HG02981 (cell line): Measurements from ENCODE around the gene SHISA6.

Experiments used
- ATAC-seq: cut with Tn5 transposase; IDR thresholded peaks from one replicate; pipeline ENCODE4 v1.9.1; 2021; ENCODE audit warnings: mild to moderate bottlenecking, moderate library complexity; ENCODE audit not compliant: unreplicated experiment

SHISA6 gene

DNA sequence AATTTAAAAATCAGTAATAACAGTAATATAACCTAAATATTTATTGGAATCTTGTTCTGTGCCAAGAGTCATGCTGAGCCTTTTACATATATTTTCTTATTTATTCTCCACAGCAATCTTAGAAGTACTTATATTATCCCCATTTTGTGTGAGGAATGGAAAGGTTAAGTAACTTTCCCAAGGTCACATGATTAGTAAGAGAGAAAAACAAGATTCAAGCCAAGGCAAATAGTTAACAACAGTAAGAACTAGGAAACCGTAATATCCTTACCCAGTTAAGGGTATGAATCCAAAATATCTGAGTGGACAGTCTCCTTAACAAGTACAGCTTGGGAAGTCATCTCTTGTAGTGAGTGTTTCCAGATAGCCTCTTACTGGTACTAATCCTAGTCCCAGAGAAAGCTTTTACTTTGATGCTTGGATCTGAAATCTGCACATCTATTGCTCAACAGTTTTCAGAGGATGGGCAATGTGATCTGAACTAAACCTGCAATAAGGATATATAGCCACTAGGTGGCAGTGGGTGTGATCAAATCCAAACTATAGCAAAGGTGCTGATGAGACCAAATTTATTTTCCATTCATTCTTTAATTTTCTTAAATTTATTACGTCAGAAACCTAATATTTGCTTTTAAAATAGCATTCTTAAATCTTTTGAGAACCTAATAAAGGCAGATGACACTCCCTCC, 23.3 kb downstream of the SHISA6 start:
- ATAC-seq, result no peak

DNA sequence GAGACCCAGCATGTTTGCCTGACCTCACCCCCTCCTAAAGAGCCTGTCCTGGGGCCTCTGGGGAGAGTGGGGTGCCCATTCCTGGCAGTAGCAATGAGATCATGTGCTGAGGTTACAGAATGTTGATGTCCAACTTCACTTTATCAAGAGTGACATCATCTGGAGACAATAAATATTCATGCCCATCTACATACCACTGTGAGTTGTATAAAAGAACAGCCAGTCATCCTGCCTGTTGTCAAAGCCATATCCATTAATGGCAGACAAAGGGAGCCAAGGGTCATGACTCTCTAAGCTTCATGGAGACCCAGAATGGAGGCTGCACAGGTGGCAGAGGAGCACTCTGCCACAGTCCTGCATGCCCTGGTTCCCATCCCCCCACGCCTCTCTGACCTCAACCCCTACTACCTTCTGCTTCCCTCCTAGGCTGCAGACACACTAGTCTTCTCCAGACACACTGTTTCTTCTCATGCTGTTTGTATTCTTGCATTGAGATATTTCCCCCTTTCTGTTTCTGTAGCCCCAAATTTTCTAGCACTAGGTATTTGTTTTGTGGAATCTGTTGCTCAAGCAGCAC, 27.1 kb downstream of the SHISA6 start:
- no peak for ATAC-seq

DNA sequence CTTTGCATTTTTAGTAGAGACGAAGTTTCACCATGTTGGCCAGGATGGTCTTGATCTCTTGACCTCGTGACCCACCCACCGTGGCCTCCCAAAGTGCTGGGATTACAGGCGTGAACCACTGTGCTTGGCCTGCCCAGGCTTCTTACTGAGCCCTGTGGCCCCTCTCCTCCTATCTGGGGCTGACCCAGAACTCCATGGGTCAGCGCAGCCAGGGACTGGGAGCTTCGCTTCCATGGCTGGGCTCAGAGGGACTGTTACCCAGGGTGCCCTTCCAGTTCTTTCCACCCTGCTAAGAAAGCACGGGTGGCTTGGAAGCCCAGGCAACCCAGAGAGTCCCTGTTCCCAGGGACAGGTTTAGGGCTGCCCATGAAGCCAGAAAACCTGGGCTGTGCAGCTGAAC, 28.2 kb downstream of the SHISA6 start:
- ATAC-seq, result no peak

DNA sequence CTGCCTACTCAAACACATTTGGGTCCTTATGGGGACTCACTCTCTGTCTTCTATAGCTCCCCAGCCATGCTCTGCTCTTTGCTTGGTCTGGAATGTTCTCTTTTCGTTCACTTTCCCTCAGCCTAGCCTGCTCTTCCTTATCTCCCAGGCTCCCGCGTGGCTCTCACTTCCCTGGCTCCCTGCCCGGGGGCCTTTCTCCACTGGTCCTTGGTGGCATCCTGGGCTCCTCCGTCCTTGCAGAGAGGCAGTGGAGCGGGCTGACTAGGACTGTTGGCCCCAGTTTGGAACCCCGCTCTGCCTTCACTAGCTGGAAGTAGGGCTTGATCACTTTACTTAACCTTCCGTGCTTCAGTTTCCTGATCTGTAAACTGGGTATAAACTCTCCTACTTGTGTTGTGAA, 31.2 kb downstream of the SHISA6 start:
- ATAC-seq, result no peak

DNA sequence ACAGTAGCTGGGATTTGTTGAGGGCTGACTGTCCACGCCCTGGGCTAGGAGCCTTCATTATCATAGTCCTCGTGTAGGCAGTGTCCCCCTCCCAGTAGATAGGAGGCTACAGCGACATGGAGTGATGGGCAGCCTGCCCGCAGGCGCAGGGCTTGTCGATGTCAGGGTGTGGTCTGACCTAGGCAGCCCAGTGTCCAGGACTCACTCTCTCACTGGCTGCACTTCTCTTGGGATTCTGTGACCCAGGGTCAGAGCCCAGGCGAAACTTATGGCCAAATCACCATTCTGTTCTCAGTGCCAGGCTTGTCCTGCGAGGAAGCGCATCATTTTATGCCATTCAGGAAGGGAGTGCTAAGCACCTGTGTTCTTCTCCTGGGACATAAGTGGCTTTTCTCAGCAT, 32.6 kb downstream of the SHISA6 start:
- no peak for ATAC-seq

DNA sequence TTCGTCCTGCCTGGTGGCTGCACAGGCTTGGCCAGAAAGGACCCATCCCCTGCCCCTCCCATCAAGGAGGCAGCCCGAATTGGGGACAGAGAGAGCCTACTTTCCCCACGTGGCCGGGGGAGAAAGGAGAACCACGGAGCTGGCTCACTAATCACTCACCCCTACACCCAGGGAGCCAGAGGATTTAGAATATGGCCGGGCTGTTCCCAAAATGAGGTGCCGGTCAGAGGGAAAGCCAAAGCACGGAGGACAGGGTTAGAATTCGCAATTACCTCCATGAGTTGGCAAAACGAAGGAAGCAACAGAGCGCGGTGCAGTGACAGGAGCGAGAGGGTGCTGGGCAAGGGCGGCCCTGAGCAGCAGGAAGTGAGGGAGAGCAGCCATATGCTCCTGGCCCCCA, 33.1 kb downstream of the SHISA6 start:
- ATAC-seq, result no peak

DNA sequence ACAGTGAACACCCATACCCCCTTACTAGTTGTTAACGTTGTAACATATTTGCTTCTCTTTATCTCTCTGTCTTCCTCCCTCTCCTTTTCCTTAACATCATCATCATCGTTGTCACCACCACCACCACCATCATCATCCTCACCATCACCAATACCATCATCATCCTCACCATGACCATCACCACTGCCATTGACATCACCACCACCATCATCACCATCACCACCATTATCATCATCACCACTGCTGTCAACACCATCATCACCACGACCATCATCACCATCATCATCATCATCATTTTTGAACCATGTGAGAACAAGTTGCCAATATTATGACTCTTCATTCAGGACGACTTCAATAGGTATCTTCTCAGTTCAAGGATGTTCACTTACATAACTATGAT, 35.5 kb downstream of the SHISA6 start:
- no peak for ATAC-seq

DNA sequence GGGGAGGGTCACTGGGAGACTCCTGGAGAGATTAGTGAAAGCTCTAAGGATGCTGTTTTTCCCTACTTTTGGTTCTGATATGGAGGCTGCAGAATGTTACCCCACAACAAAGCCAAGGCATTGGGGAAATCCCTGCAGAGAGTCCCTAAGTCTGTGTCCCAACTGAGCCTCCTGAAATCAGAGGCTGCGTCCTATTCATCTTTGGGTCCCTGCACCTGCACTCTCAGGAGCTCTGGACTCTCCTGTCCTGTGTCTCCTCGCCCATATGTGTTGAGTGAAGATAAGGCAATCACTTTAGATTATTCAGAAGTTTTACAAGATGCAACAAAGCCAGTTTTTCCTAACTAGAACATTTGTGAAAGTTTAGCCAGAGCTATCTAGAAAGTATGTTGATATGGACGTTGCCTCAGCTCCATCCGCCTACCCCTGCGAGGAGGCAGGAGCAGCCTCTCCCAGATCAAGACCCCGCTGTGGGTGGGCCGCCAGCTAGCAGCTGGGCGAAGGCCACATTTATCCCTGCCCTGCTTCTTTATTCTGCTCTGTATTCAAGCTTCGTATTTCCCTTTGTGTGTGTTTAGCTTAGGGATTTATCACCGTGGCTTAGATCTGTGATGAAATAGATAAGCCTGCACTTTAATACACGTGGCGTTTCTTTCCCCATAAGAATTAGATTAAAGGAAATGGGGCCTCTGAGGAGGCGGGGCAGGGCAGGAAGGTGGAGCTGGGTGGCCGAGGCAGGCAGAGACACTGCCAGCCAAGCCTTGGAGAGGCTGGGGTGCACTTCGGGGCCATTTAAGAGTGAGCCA, 37.4 kb downstream of the SHISA6 start:
- ATAC-seq, result no peak

DNA sequence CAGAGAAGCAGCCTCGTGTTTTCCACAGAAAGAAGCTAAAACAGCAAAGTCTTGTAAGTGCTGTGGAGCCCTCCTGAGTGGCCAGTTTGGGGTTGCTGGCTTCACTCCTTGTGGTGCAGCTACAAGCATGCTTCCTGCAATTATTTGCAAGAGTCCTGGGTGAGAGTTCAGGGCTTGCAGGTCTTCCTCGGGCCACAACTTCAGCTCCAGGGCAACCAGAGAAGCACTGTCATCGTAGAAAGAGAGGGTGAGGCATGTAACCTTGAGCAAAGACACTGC, 37.9 kb downstream of the SHISA6 start:
- ATAC-seq, result no peak

DNA sequence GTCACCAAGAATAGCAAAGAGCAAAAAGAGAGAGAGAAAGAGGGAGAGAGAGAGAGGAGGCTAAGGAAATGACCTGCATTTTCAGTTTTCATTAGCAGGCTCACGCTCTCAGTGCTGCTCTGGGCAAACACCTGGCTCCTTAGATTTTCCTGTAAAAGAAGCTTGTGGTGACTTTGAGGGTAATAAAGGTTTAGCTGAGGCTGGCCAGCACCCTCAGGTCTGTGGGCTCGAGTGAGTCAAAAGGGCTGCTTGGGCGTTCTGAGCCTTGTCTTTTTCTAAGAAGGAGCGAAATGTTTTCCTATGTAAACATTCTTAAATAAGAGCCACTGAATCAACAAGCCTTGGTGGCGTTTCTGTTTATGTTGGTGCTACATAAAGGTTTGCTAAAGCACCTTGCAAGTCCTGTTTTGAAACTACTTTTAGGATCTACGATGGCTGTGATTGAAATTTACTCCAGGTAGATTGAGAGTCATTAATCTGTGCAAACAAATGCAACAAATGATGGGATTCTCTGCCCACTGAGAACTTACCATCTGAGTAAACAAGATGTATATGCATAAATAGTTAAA, 38.8 kb downstream of the SHISA6 start:
- ATAC-seq, result no peak

DNA sequence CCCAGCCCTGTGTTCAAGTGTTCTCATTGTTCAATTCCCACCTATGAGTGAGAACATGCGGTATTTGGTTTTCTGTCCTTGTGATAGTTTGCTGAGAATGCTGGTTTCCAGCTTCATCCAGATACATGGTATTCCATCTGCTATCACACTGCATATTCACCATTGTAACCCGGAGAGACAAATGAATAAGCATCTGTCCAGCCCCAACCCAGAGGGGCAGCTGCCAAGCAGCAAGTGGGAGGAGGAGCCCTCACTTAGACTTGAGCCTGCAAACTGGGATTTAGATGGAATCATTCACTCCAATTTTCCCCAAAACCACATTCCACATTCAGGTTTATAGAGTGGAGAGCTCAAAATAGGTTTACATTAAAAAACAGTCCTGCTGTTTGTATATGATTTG, 41.6 kb downstream of the SHISA6 start:
- no peak for ATAC-seq

DNA sequence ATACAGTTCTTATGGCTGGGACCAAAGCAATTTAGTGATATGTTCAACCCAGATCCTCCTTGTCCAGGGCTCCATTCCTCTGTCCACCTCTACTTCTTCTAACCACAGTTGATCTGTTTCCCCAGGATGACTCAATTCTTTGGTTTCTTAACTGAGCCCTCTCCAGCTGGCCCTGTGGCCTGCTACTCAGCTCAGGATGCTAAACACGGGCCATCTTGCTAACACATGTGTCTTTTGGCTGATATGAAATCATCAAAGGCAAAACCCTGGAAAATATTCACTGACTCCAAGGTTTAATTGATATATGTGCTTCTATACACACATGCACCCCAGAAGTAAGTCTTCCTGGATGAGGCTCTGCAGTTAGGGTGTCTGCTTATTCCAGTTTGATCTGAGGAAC, 43.8 kb downstream of the SHISA6 start:
- ATAC-seq, result no peak

DNA sequence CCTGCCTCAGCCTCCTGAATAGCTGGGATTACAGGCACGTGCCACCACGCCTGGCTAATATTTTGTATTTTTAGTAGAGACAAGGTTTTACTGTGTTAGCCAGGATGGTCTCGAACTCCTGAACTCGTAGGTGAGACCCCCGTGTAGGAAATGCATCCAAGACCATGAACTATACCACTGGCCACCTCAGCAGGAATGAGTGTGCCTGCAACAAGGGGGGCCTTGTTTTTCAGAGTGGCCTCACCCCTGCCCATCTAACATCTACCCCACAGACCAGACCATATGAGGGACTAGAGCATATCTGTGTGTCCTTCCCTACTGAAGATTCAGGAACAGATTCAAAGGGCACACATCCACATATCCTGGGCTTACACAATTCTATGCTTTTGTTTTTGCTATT, 44.9 kb downstream of the SHISA6 start:
- ATAC-seq, result no peak

DNA sequence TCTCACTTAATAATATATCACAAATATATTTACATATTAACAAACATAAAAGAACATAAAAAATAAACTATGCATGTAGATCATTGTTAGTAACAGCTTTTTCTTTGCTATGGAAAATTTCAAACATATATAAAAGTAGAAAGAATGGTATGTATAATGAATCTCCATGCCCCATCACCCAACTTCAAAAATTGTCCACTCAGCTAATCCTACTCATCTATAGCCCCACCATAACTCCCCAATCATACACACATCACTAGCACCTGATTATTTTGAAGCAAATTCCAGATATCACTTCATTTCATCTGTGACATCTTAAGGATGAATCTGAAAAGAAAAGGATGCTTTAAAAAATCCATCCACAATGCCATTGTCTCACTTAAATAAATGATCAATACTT, 46.8 kb downstream of the SHISA6 start:
- ATAC-seq, result no peak

DNA sequence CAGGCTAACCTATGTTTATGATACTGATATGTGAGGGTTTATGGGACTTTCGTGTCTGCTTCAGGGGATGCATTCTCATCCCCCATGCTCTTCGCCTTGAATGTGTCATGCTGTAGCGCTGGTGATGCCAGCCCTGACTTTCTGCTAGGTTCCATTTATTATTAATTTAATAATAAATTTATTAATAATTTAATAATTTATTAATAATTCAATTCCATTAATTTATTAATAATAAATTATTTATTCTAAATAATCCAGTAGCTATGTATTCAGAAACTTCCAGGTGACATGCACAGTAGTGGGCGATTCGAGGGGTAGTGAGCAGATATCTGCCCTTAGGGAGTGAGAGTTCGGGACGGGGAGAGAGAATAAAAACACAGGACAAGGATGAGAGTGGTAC, 49.8 kb downstream of the SHISA6 start:
- ATAC-seq, result no peak

DNA sequence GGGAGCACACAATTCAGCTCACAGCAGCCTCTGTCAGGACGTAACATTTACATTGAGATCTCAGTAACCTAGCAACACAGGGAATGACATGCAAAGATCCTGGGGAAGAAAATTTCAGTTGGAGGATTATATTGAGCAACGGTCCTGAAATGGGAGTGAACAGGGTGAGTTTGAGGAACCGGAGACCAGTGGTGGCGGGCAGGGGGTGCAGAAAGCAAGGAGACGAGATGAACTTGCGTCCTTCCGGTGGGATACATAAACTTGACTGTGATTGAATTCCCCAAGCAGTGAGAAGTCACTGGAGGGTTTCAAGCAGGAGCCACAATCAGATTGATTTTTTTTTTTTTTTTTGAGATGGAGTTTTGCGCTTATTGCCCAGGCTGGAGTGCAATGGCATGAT, 51.5 kb downstream of the SHISA6 start:
- no peak for ATAC-seq

DNA sequence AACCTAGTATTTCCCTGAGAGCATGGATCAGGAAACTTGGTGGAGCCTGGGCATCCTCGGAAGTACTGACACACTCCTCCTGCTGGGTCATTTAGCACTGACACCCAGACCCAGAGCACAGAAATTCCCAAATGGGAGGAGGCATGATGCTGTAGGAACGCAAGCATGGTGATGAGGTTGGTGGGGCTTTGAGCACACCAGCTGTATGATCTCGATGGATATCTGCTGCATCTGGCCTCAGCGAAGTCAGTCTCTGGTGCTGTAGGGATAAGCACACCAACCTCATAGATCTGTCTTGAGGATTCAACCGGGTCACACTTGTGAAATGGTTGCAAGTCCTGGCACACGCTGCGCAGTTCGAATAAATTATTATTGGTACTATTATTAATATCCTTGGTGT, 52.5 kb downstream of the SHISA6 start:
- no peak for ATAC-seq

DNA sequence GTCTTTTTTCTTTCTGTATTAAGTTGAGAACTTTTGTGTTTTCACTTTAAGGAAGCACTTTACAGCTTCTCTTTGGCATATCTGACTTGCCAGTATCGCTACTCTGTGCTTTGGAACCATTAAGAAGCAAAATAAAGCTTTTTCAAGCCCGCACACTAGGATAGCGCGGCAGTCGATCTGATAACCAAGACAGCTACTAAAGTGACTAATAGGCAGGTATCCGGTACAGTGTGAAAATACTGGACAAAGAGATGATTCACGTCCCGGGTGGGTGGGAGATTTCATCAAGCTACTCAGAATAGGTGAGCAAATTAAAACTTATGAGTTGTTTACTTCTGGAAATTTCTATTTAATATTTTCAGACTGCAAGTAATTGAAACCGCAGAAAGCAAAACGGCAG, 53.8 kb downstream of the SHISA6 start:
- no peak for ATAC-seq

DNA sequence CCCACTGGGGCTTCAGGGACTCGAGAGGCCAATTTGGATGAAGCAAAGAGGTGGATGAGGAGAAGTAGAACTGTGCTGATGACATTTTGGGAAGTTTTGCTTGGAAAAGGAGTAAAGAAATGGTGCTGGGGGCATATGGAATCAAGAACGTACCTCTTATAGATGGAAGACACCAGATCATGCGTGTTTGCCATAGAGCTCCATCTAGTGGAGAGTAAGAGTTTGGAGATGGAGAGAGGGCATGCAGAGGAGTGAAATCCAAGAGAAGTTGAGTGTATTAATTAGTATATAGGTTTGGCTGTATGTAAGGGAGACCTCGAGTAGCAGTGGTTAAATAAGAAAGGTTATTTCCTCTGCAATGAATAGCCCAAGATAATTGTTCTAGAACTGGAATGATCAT, 56.0 kb downstream of the SHISA6 start:
- ATAC-seq, result no peak

DNA sequence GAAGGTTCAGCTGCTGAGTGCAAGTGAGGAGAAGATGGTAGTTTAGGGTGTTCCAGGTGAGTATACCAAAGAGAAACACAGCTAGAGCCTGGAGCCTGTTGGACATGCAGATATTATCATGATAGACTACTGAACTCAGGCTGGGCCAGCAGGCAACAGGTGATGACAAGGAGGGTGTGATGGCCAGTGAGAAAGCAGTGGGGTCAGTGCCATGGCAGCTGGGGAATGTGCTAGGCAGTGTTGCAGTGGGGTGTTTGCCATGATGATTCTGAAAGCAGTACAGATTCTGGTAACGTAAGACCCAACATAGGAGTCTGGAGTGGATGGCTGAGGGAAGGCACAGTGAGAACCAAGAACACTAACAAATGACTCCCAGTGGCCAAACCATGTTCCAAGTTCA, 57.4 kb downstream of the SHISA6 start:
- no peak for ATAC-seq

DNA sequence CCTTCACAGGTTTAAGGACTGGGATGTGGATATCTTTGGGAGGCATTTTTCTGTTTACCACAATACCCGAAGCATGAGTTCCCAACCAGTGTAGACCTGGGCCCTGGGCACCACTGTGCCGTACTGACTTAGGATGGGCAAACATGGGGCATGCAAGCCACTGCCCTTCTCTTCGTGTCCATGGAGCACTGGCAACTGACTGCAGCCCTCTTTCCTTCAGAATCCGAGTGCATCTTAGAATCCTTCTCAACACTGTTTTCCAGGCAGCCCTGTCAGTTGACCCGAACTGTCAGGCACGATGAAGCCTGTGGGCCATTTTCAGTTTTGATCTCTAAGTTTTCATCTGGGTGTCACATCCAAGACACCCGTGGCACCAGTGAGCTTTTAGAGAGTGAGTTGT, 59.2 kb downstream of the SHISA6 start:
- ATAC-seq, result no peak

DNA sequence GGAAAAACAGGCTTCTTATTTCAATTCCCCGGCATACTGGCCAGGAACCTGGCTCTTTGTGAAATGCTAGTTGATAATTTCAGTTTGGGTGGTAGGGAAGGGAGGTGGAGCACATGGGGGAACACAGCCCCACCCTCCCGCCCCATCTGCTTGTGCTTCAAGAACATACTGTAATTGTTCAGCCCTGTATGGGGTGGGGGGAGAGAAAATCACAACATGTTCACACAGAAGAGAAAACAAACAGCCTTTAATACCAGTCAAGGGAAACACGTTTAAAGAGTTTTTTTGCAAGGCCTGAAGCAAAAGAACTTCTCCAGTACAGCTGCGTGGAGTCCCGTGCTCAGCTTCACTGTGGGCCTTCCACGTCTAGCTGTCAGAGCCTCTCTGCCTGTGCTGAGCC, 59.7 kb downstream of the SHISA6 start:
- ATAC-seq, result no peak
